ENCODE measurements around the gene ZCRB1.

The ZCRB1 gene

DNA sequence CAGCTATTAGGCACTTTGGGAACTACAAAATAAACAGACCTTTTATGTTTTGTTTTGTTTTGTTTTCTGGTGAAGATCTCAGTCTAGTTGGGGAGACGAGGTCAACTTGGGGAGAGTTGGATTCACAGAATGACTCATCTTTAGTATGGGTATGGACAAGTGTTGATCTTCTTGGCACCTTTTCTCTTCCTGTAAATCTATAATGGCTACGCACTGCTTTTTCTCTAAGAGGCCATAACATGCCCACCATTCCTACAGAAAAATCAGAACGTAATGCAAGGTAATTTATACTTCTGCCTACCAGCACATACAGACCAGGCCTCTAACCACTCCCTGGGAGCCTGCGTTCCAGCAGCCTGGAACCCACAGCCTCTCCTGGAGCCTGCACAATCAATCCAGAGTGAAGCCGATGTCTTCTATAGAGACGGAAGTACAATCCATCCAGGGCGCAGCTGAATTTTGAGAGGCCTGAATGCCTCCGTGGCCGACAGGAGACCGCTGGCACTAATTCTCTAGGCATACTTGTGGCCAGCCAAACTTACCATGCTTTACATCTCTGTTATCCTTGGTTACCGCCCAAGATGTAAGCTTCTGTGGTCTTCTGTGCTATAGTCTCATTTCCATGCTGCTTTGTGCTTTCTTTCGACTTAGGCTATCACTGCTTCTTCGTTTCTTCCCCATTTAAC, 790 bp upstream of the ZCRB1 start:
- peak overlapping the region; percentile 65 for H3K4me3 ChIP-seq (ENCODE audit: control insufficient read depth, low read depth, low read length)
- no peak for DNase-seq (ENCODE audit: low read depth)
- TF ChIP-seq, protein P1, sequence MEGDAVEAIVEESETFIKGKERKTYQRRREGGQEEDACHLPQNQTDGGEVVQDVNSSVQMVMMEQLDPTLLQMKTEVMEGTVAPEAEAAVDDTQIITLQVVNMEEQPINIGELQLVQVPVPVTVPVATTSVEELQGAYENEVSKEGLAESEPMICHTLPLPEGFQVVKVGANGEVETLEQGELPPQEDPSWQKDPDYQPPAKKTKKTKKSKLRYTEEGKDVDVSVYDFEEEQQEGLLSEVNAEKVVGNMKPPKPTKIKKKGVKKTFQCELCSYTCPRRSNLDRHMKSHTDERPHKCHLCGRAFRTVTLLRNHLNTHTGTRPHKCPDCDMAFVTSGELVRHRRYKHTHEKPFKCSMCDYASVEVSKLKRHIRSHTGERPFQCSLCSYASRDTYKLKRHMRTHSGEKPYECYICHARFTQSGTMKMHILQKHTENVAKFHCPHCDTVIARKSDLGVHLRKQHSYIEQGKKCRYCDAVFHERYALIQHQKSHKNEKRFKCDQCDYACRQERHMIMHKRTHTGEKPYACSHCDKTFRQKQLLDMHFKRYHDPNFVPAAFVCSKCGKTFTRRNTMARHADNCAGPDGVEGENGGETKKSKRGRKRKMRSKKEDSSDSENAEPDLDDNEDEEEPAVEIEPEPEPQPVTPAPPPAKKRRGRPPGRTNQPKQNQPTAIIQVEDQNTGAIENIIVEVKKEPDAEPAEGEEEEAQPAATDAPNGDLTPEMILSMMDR (IDR thresholded peaks at IDR 0.05; ENCODE audit: control insufficient read depth, insufficient read depth, low read depth, low read length, missing control alignments): no peak

DNA sequence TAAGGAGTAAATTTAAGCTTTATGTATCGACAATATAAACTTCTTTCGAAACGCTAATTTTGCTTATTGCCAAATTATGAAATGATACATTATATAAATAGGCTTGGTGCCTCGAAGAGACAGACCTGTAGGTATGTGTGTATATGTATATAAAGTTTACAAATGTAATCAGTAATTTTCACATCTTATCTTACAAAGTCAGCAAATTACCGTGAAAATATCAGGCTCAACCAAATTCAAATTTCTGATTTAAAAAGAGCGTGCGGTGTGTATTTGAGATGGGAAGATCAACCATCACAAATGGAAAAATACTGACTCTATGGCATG, 605 bp downstream of the ZCRB1 start:
- H3K4me3 ChIP-seq (ENCODE audit: control insufficient read depth, low read depth, low read length): peak overlapping the region; percentile 65
- no peak for DNase-seq (ENCODE audit: low read depth)
- TF ChIP-seq, protein P1 (IDR thresholded peaks at IDR 0.05; ENCODE audit: control insufficient read depth, insufficient read depth, low read depth, low read length, missing control alignments): no peak

DNA sequence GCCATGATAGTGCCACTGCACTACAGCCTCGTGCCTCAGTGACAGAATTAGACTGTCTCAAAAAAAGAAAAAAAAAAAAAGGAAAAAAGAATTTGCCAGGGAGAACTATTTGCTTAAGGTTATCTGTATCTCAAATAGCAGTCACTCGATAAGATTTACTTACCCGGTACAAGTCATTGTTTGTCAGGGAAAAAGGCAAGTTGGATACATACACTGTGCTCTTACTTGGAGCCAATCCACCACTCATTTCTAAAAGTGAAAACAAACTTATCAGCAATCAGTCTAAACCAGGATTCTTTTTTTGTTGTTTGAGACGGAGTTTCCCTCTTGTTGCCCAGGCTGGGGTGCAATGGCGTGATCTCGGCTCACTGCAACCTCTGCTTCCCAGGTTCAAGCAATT, 2.0 kb downstream of the ZCRB1 start:
- TF ChIP-seq, protein P1 (IDR thresholded peaks at IDR 0.05; ENCODE audit: control insufficient read depth, insufficient read depth, low read depth, low read length, missing control alignments): no peak
- no peak for DNase-seq (ENCODE audit: low read depth)

DNA sequence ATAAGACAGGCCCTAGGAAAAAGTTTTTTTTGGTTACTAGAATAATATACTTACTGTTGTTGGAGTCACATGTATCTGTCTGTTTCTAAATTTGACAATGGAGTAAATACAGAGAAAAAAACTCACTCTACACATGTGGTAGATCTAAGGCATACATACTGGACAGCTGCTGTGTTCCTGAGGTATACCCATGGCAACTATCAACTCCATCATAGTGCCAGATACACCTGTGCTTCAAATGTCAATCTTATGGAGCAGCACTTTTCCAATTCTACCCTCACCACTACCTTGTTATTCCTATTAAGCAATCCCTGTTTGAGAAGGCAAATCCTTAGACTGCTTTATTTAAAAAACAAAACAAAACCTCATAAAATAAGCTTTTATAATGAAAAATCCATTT, 3.3 kb downstream of the ZCRB1 start:
- H3K4me3 ChIP-seq (ENCODE audit: control insufficient read depth, low read depth, low read length): no peak overlapping the region
- no peak for DNase-seq (ENCODE audit: low read depth)
- TF ChIP-seq, protein P1 (IDR thresholded peaks at IDR 0.05; ENCODE audit: control insufficient read depth, insufficient read depth, low read depth, low read length, missing control alignments): no peak

More for the DNA sequence above, 2.0 kb downstream of the ZCRB1 start:
- H3K4me3 ChIP-seq (ENCODE audit: control insufficient read depth, low read depth, low read length): no peak overlapping the region

DNA sequence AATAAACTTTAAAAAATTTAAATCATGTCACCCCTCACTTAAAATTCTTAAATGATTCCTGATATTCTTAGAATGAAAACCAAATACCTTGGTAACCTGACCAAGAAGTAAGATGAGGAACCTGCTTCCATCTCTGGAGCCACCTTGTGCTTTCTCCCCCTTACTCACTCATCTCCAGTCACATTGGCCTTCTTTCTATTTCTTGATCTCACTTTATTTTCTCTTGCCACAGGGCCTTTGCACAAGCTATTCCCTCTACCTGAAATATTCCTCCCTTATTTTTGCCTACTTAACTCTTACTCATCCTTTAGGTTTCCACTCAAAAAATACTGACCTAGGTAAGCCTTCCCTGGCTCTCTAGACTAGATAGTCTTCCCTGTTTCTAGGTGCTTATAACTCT, 5.1 kb downstream of the ZCRB1 start:
- no peak for DNase-seq (ENCODE audit: low read depth)
- H3K4me3 ChIP-seq (ENCODE audit: control insufficient read depth, low read depth, low read length): no peak overlapping the region
- TF ChIP-seq, protein P1 (IDR thresholded peaks at IDR 0.05; ENCODE audit: control insufficient read depth, insufficient read depth, low read depth, low read length, missing control alignments): no peak

DNA sequence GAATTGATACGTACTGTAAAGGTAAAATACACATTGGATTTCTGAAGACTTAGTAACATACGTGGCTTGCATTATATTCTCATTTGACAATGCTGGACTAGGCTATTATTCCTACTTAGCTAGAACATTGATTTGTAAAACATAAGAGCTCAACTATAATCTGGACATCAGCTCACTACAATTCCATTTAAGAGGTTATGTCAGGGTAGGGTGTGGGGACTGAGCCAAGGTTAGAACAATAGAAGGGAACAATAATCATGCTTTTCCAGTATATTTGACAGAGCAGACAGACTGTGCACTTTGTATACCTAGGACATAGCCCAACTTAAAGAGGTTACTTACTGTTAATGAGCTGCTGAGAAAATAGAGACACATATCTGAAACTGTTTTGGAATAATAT, 10.8 kb downstream of the ZCRB1 start:
- no peak for DNase-seq (ENCODE audit: low read depth)
- TF ChIP-seq, protein P1 (IDR thresholded peaks at IDR 0.05; ENCODE audit: control insufficient read depth, insufficient read depth, low read depth, low read length, missing control alignments): no peak

More for the DNA sequence above, 10.8 kb downstream of the ZCRB1 start:
- H3K4me3 ChIP-seq (ENCODE audit: control insufficient read depth, low read depth, low read length): no peak overlapping the region
